Keratinocyte (primary cell): ENCODE results near the gene ARID1B. TPM values are rescaled to one million over a fixed set of nuclear protein-coding genes. Genes with fewer than 3 reads are reported as not detected.

Experiments
- DNase-seq: peaks from one replicate; pipeline ENCODE4 v3.0.0-alpha.2; 2011; ENCODE audit warnings: low read depth, missing footprints, low spot score
- FAIRE-seq: peaks from 2 replicates; lab custom pipeline; 2011; peaks lifted over from hg19 to GRCh38; lab: Jason Lieb, UNC
- H2AFZ ChIP-seq: 2 replicates; pipeline ENCODE4 v1.6.0; 2012; ENCODE audit warnings: low read length, control low read depth, inconsistent platforms; ENCODE audit not compliant: control insufficient read depth
- H3K27ac ChIP-seq: 2 replicates; pipeline ENCODE4 v1.5.1; 2011; ENCODE audit warnings: low read length; ENCODE audit not compliant: control insufficient read depth, insufficient read depth
- H3K27me3 ChIP-seq: 3 replicates; pipeline ENCODE4 v1.6.0; 2011; ENCODE audit warnings: low read length; ENCODE audit not compliant: control insufficient read depth, insufficient read depth; ENCODE audit errors: extremely low read depth
- H3K36me3 ChIP-seq, 2 experiments: 2 replicates in 1 of 2; 3 replicates in 1 of 2; pipeline ENCODE4 v1.5.1; 2011; ENCODE audit warnings: low read length in 2 of 2, mild to moderate bottlenecking in 1 of 2; ENCODE audit not compliant: control insufficient read depth in 2 of 2, insufficient read depth in 2 of 2; ENCODE audit errors: extremely low read depth in 1 of 2
- H3K4me1 ChIP-seq: 3 replicates; pipeline ENCODE4 v1.5.1; 2011; ENCODE audit warnings: low read length; ENCODE audit not compliant: control insufficient read depth, insufficient read depth; ENCODE audit errors: extremely low read depth
- H3K4me2 ChIP-seq: 3 replicates; pipeline ENCODE4 v1.6.0; 2011; ENCODE audit warnings: low read depth, low read length; ENCODE audit not compliant: control insufficient read depth, insufficient read depth; ENCODE audit errors: extremely low read depth
- H3K4me3 ChIP-seq, 3 experiments: fragments of 200-600 bp in 1 of 3; sonication (generic) in 1 of 3; 2 replicates in 2 of 3; 3 replicates in 1 of 3; pipeline ENCODE4 v1.5.1; 2011 to 2016; ENCODE audit warnings: low read length in 3 of 3, mild to moderate bottlenecking in 3 of 3, control low read depth in 2 of 3, inconsistent platforms in 1 of 3, low read depth in 1 of 3, mixed read lengths in 1 of 3, mixed run types in 1 of 3, moderate library complexity in 1 of 3; ENCODE audit not compliant: control insufficient read depth in 2 of 3, insufficient read depth in 2 of 3; ENCODE audit errors: extremely low read depth in 1 of 3
- H3K79me2 ChIP-seq: 2 replicates; pipeline ENCODE4 v1.6.0; 2012; ENCODE audit warnings: low read length; ENCODE audit not compliant: control insufficient read depth, insufficient read depth
- H3K9ac ChIP-seq: 3 replicates; pipeline ENCODE4 v1.6.0; 2011; ENCODE audit warnings: low read length; ENCODE audit not compliant: control insufficient read depth, insufficient read depth; ENCODE audit errors: extremely low read depth
- H3K9me1 ChIP-seq: 3 replicates; pipeline ENCODE4 v1.6.0; 2011; ENCODE audit warnings: low read length; ENCODE audit not compliant: control insufficient read depth, insufficient read depth; ENCODE audit errors: extremely low read depth
- H3K9me3 ChIP-seq: 2 replicates; pipeline ENCODE4 v1.5.1; 2012; ENCODE audit warnings: low read depth, low read length; ENCODE audit not compliant: control insufficient read depth
- H4K20me1 ChIP-seq: 3 replicates; pipeline ENCODE4 v1.6.0; 2011; ENCODE audit warnings: low read length; ENCODE audit not compliant: control insufficient read depth, insufficient read depth; ENCODE audit errors: extremely low read depth
- CTCF ChIP-seq, 3 experiments: IDR thresholded peaks in 1 of 3; conservative IDR thresholded peaks in 1 of 3; optimal IDR thresholded peaks in 1 of 3; 2 replicates in 2 of 3; 3 replicates in 1 of 3; pipeline versions ENCODE3 to v1.5.1; 2011; ENCODE audit warnings: low read length in 3 of 3, mild to moderate bottlenecking in 3 of 3, moderate library complexity in 2 of 3, control low read depth in 1 of 3, inconsistent platforms in 1 of 3; ENCODE audit not compliant: insufficient read depth in 2 of 3; ENCODE audit errors: extremely low read depth in 1 of 3
- EZH2 ChIP-seq: IDR thresholded peaks from one replicate; pipeline ENCODE4 v1.6.1; 2012; ENCODE audit warnings: inconsistent platforms, mild to moderate bottlenecking, low read length, moderate library complexity
- dilution Hi-C: fragments of 300-500 bp; cut with MboI; formaldehyde crosslinking; loops from one replicate; pipeline ENCODE4 v1.7.0; 2020; ENCODE audit warnings: low sequenced_read_pairs; ENCODE audit not compliant: extremely low pct_ligation_motif_present
- polyA plus RNA-seq, 5 experiments: library from polyadenylated mRNA; depleted of rRNA in 3 of 5; stranded (reverse) in 3 of 5; stranded (forward) in 1 of 5; unstranded in 1 of 5; fragments of >200 nt; gene quantifications; 1 replicate in 1 of 5; 2 replicates in 3 of 5; 3 replicates in 1 of 5; pipeline versions ENCODE4 v1.2.1 to v1.2.3, GENCODE V29; 2011 to 2012; ENCODE audit warnings: missing spikeins in 2 of 5, low read depth in 1 of 5, low replicate concordance in 1 of 5

The ARID1B gene
- polyA plus RNA-seq, 1 donor (not counting 4 experiments of a cell fraction or from before 2014, with no cell fraction given) = 14.9 TPM

- H3K4me3 ChIP-seq = no peak overlapping the region
- H3K4me2 ChIP-seq = no peak overlapping the region
- no peaks in the 10 kb centered on the region for H3K4me1 ChIP-seq
- dilution Hi-C loops = no loop called here
- no peaks in the 10 kb centered on the region for H3K9me1 ChIP-seq
- no peaks in the 10 kb centered on the region for H4K20me1 ChIP-seq
- FAIRE-seq = no peak
- H3K27ac ChIP-seq = no peak overlapping the region
- peaks cover 4 to 13% of the 10 kb centered on the region in 2 experiments for H3K36me3 ChIP-seq
- no peaks in the 10 kb centered on the region for H3K79me2 ChIP-seq
- no peak overlapping the region for H3K9ac ChIP-seq
- TF ChIP-seq EZH2 (no peak), CTCF (optimal IDR thresholded peaks at IDR 0.05 in 1 of 3, IDR thresholded peaks at IDR 0.05 in 1 of 3, conservative IDR thresholded peaks at IDR 0.05 in 1 of 3; ENCODE audit: extremely low read depth in 1 of 3, insufficient read depth in 2 of 3, low read length in 3 of 3) (no peak)
- no peaks in the 10 kb centered on the region for H3K27me3 ChIP-seq
- no peak overlapping the region for H2AFZ ChIP-seq
- no peak for DNase-seq
- H3K9me3 ChIP-seq = no peaks in the 10 kb centered on the region
Measured at GRCh38 chr6:157171801-157172200, 394.6 kb downstream of the ARID1B start.

GRCh38 chr6:157172231-157172701, 395.1 kb downstream of the ARID1B start:
- Histone ChIP-seq H4K20me1 (no peaks in the 10 kb centered on the region), H3K9me3 (no peaks in the 10 kb centered on the region), H2AFZ (no peak overlapping the region), H3K27ac (no peak overlapping the region), H3K79me2 (no peaks in the 10 kb centered on the region), H3K4me2 (no peak overlapping the region), H3K4me1 (no peaks in the 10 kb centered on the region), H3K36me3 (peaks cover 2 to 13% of the 10 kb centered on the region in 2 experiments), H3K27me3 (no peaks in the 10 kb centered on the region), H3K9ac (no peak overlapping the region), H3K4me3 (no peak overlapping the region), H3K9me1 (no peaks in the 10 kb centered on the region)
- DNase-seq (no peak), FAIRE-seq (no peak)
- dilution Hi-C loops = no loop called here
- TF ChIP-seq CTCF (optimal IDR thresholded peaks at IDR 0.05 in 1 of 3, IDR thresholded peaks at IDR 0.05 in 1 of 3, conservative IDR thresholded peaks at IDR 0.05 in 1 of 3; ENCODE audit: extremely low read depth in 1 of 3, insufficient read depth in 2 of 3, low read length in 3 of 3) (no peak), EZH2 (no peak)
